Kidney (tissue), 14 donors: Measurements from ENCODE around the gene GLCCI1. TPM values are rescaled to one million over a fixed set of nuclear protein-coding genes. Genes with fewer than 3 reads are reported as not detected.

Experiments
- DNase-seq, 5 donors: peaks; one replicate each; pipeline ENCODE4 v3.0.0-alpha.2; 2013 to 2020
- FAIRE-seq: peaks from 2 replicates; lab custom pipeline; 2012; peaks lifted over from hg19 to GRCh38; lab: Jason Lieb, UNC
- H3K27ac ChIP-seq, 2 donors: one replicate each; pipeline ENCODE4 v1.7.0; 2013; ENCODE audit warnings: low read depth in 2 of 2, low read length in 2 of 2, inconsistent platforms in 1 of 2
- H3K27me3 ChIP-seq: one replicate; pipeline ENCODE4 v1.7.1; 2013; ENCODE audit warnings: low read length, inconsistent platforms; ENCODE audit not compliant: control insufficient read depth, insufficient read depth
- H3K36me3 ChIP-seq, 3 donors: one replicate each; pipeline versions ENCODE4 v1.7.0 to v1.7.1; 2013; ENCODE audit warnings: low read length in 3 of 3, control low read depth in 1 of 3, inconsistent platforms in 1 of 3; ENCODE audit not compliant: insufficient read depth in 3 of 3, control insufficient read depth in 2 of 3
- H3K4me1 ChIP-seq, 3 donors: one replicate each; pipeline versions ENCODE4 v1.7.0 to v1.7.1; 2013; ENCODE audit warnings: low read length in 3 of 3, inconsistent platforms in 1 of 3, low read depth in 1 of 3; ENCODE audit not compliant: control insufficient read depth in 2 of 3, insufficient read depth in 2 of 3
- H3K4me3 ChIP-seq, 3 donors: one replicate each; pipeline versions ENCODE4 v1.7.0 to v1.8.1; 2013; ENCODE audit warnings: low read length in 3 of 3, control low read depth in 1 of 3, inconsistent platforms in 1 of 3
- H3K9ac ChIP-seq, 3 donors: one replicate each; pipeline versions ENCODE4 v1.7.0 to v1.7.1; 2013; ENCODE audit warnings: low read length in 3 of 3, control low read depth in 1 of 3, inconsistent platforms in 1 of 3
- H3K9me3 ChIP-seq, 3 donors: one replicate each; pipeline versions ENCODE4 v1.7.0 to v1.7.1; 2013; ENCODE audit warnings: low read length in 3 of 3, control low read depth in 1 of 3, inconsistent platforms in 1 of 3; ENCODE audit not compliant: control insufficient read depth in 2 of 3, insufficient read depth in 1 of 3
- intact Hi-C: fragments of 100-400 bp; cut with DNase I; formaldehyde crosslinking; loops from one replicate; pipeline ENCODE4 v1.11.1; 2022
- polyA plus RNA-seq: library from polyadenylated mRNA; stranded (reverse); fragments of 350-450 nt; fragmentation: Illumina TruSeq; extraction: RNeasy Lipid Tissue Mini Kit (QIAGEN cat#74804); gene quantifications from one replicate; pipeline ENCODE4 v1.2.3, GENCODE V29; 2014; ENCODE audit warnings: low read depth, low replicate concordance; ENCODE audit not compliant: insufficient read depth
- total RNA-seq: library from RNA; stranded (reverse); fragmentation: NEBNext Ultra II Directional; extraction: Animal tissue kit (Norgen Biotek cat#: 25700); gene quantifications from one replicate; pipeline ENCODE4 v1.2.1, GENCODE V29; 2021
- TF ChIP-seq, protein P1 (sequence below): IDR thresholded peaks from 3 replicates; pipeline ENCODE4 v1.5.1; 2012; ENCODE audit warnings: mild to moderate bottlenecking, moderate library complexity, borderline replicate concordance; ENCODE audit not compliant: insufficient read depth; ENCODE audit errors: extremely low read depth
- donor health status: control.
- donor health status: control.
- donor health status: control.
- donor health status: control.
- donor health status: control.
- donor health status: DM: yes; HTN: yes; CAD: no.
- donor health status: Normal renal cell carcinoma (clear cell type).

The GLCCI1 gene
- total and polyA plus RNA-seq, 2 donors from 2014 or later = 3.0 to 25.2 TPM

DNA sequence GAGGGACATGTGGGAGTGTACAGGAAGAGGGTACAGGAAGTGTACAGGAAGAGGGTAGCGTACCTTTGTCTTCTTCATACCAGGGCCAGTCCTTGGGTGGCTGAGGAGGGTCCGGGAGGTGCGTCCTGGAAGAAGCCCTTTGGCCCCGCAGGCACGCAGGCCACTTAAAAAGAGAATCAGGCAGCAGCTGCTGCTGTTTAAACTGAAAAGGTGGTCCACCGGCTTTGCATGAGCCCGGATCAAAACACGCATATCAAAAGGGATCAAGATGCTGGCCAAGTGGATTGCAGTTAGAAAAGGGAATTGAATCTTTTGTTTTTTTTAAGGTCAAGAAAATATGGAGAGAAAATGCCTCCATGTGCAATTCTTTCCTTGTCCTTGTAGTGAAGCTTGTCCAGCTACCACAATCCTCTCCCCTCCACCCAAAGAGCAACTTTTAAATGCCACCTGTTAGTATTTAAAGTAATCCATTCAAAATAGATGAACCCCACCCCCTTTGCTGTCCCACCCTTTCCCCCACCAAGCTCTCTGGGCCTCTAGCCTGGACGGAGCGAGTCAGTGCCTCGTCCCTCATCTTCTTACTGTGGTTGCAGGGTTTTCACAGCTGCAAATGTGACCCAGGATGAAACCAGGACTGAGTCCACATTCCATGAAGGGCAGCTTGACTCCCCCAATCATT lies 142.8 kb downstream of the GLCCI1 start:
- DNase-seq (no peak), FAIRE-seq (no peak)
- intact Hi-C loops = no loop called here

DNA sequence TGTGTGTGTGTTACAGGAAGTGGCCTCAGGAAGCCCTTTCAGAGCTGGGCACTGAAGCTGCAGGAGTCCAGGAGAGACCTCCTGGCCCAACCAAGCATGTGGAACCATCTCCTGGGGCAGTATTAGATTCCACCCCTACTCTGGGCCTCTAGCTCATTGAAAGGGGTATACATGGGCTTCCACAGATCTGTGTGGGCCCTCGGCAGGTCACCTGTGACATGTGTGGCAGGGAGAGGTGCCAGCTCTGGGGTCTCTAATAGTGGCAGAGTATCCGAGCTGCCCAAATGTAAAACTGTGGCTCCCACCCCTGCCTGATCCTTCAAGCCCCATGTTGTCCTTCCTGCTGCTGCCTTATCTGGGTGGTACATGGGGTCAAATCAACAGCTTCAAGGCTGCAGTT lies 144.1 kb downstream of the GLCCI1 start:
- TF ChIP-seq, protein P1, sequence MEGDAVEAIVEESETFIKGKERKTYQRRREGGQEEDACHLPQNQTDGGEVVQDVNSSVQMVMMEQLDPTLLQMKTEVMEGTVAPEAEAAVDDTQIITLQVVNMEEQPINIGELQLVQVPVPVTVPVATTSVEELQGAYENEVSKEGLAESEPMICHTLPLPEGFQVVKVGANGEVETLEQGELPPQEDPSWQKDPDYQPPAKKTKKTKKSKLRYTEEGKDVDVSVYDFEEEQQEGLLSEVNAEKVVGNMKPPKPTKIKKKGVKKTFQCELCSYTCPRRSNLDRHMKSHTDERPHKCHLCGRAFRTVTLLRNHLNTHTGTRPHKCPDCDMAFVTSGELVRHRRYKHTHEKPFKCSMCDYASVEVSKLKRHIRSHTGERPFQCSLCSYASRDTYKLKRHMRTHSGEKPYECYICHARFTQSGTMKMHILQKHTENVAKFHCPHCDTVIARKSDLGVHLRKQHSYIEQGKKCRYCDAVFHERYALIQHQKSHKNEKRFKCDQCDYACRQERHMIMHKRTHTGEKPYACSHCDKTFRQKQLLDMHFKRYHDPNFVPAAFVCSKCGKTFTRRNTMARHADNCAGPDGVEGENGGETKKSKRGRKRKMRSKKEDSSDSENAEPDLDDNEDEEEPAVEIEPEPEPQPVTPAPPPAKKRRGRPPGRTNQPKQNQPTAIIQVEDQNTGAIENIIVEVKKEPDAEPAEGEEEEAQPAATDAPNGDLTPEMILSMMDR = no peak
- H3K4me3 ChIP-seq = no peak overlapping the region
- no peak overlapping the region for H3K9ac ChIP-seq
- intact Hi-C loops = no loop called here
- DNase-seq (no peak), FAIRE-seq (no peak)
- no peaks in the 10 kb centered on the region for H3K27me3 ChIP-seq
- no peaks in the 10 kb centered on the region for H3K36me3 ChIP-seq
- H3K4me1 ChIP-seq = peaks cover 0 to 4% (median 0%) of the 10 kb centered on the region in 3 donors
- H3K27ac ChIP-seq = no peak overlapping the region
- no peaks in the 10 kb centered on the region for H3K9me3 ChIP-seq

More for the DNA sequence above, 142.8 kb downstream of the GLCCI1 start:
- Histone ChIP-seq H3K36me3 (no peaks in the 10 kb centered on the region), H3K27ac (no peak overlapping the region), H3K9ac (no peak overlapping the region), H3K9me3 (no peaks in the 10 kb centered on the region), H3K27me3 (no peaks in the 10 kb centered on the region), H3K4me1 (peaks cover 0 to 4% (median 0%) of the 10 kb centered on the region in 3 donors), H3K4me3 (no peak overlapping the region)
- TF ChIP-seq, protein P1 = no peak

DNA sequence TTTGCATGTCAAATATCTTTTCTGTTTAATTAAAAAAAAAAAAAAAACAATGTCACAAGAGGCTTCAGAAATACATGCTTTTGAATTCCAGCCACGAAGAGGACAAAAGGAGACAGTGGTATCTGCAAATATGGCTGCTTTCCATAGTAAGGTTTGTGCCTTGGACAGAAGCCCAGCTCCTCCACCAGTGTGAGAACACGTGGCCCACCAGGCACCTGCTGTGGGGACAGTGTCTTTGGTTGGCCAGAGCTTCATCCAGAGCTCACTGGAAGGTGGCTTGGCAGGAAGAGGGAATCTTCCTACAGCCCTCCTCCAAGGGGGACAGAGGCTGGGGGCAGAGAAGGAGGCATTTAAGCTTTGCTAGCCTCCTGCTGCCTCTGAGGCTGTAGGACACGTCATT lies 144.6 kb downstream of the GLCCI1 start:
- no peak overlapping the region for H3K27ac ChIP-seq
- no peaks in the 10 kb centered on the region for H3K9me3 ChIP-seq
- H3K4me1 ChIP-seq = peaks cover 0 to 4% (median 0%) of the 10 kb centered on the region in 3 donors
- FAIRE-seq (no peak), DNase-seq (no peak)
- H3K27me3 ChIP-seq = no peaks in the 10 kb centered on the region
- TF ChIP-seq, protein P1 = no peak
- H3K36me3 ChIP-seq = no peaks in the 10 kb centered on the region
- no peak overlapping the region for H3K9ac ChIP-seq
- H3K4me3 ChIP-seq = no peak overlapping the region
- intact Hi-C loops = no loop called here
